HEK293 (cell line): ENCODE data around the gene ULBP3.

Experiments used
- CTCF ChIA-PET: fragments of 350-600 bp; formaldehyde crosslinking; extraction: SDS; loops from one replicate; lab custom pipeline; 2021; ENCODE audit warnings: antibody characterized with exemption; lab: Yijun Ruan, JAX
- POLR2A ChIA-PET: fragments of 300-600 bp; formaldehyde crosslinking; extraction: SDS; loops from one replicate; lab custom pipeline; 2020; ENCODE audit warnings: antibody characterized with exemption, inconsistent platforms; lab: Yijun Ruan, JAX
- H3K27ac ChIP-seq: fragments of 200-500 bp; sonication (Bioruptor generic); 2 replicates; pipeline ENCODE4 v1.5.1; 2014; ENCODE audit warnings: low read depth, low read length, control low read depth, inconsistent platforms; ENCODE audit errors: extremely low read depth
- H3K36me3 ChIP-seq, 2 experiments: fragments of 200-500 bp in 1 of 2; sonication (Bioruptor generic) in 1 of 2; 1 replicate in 1 of 2; 2 replicates in 1 of 2; pipeline ENCODE4 v1.5.1; 2014 to 2017; ENCODE audit warnings: inconsistent platforms in 2 of 2, low read length in 2 of 2; ENCODE audit not compliant: control insufficient read depth in 2 of 2, insufficient read depth in 1 of 2
- H3K4me1 ChIP-seq: fragments of 200-500 bp; sonication (Bioruptor generic); 2 replicates; pipeline ENCODE4 v1.5.1; 2014; ENCODE audit warnings: mild to moderate bottlenecking, low read length, inconsistent platforms; ENCODE audit not compliant: control insufficient read depth, insufficient read depth
- H3K4me3 ChIP-seq: 2 replicates; pipeline ENCODE4 v1.5.1; 2011; ENCODE audit warnings: low read depth, mild to moderate bottlenecking, control low read depth, low read length, moderate library complexity
- H3K9me3 ChIP-seq: fragments of 200-500 bp; sonication (Bioruptor generic); 2 replicates; pipeline ENCODE4 v1.5.1; 2014; ENCODE audit warnings: low read depth, low read length, inconsistent platforms; ENCODE audit not compliant: control insufficient read depth, insufficient read depth
- HOXA7 ChIP-seq: sonication (generic); formaldehyde crosslinking; IDR thresholded peaks from 2 replicates; pipeline ENCODE4 v1.8.1; 2022; ENCODE audit warnings: missing genetic modification reagents, borderline replicate concordance
- HOXD13 ChIP-seq: sonication (generic); formaldehyde crosslinking; IDR thresholded peaks from 2 replicates; pipeline ENCODE4 v1.8.0; 2022; ENCODE audit warnings: missing genetic modification reagents, borderline replicate concordance
- ZBTB20 ChIP-seq: fragments of 450-650 bp; formaldehyde crosslinking; IDR thresholded peaks from 2 replicates; pipeline ENCODE4 v1.5.1; 2016; ENCODE audit warnings: missing biosample characterization, missing genetic modification characterization
- ZFP3 ChIP-seq: fragments of 450-650 bp; formaldehyde crosslinking; IDR thresholded peaks from 2 replicates; pipeline ENCODE4 v1.5.1; 2016; ENCODE audit warnings: low read depth, missing biosample characterization, missing genetic modification characterization
- ZNF175 ChIP-seq: fragments of 450-650 bp; formaldehyde crosslinking; IDR thresholded peaks from 2 replicates; pipeline ENCODE4 v1.5.1; 2016; ENCODE audit warnings: missing biosample characterization, missing genetic modification characterization
- ZNF292 ChIP-seq: fragments of 450-650 bp; formaldehyde crosslinking; IDR thresholded peaks from 2 replicates; pipeline ENCODE4 v1.5.1; 2016; ENCODE audit warnings: low read depth, missing biosample characterization, missing genetic modification characterization, borderline replicate concordance
- ZNF354C ChIP-seq: fragments of 450-650 bp; formaldehyde crosslinking; IDR thresholded peaks from 2 replicates; pipeline ENCODE4 v1.5.1; 2016; ENCODE audit warnings: missing biosample characterization, missing genetic modification characterization, low read depth, borderline replicate concordance
- ZNF473 ChIP-seq: fragments of 450-650 bp; formaldehyde crosslinking; IDR thresholded peaks from 2 replicates; pipeline ENCODE4 v1.5.1; 2017; ENCODE audit warnings: missing biosample characterization, missing genetic modification characterization
- ZNF530 ChIP-seq: fragments of 450-650 bp; formaldehyde crosslinking; IDR thresholded peaks from 2 replicates; pipeline ENCODE4 v1.5.1; 2016; ENCODE audit warnings: low read depth, missing biosample characterization, missing genetic modification characterization
- ZNF664 ChIP-seq: fragments of 450-650 bp; formaldehyde crosslinking; IDR thresholded peaks from 2 replicates; pipeline ENCODE4 v1.5.1; 2016; ENCODE audit warnings: missing biosample characterization, missing genetic modification characterization
- ZNF785 ChIP-seq: fragments of 450-650 bp; formaldehyde crosslinking; IDR thresholded peaks from 2 replicates; pipeline ENCODE4 v1.5.1; 2016; ENCODE audit warnings: missing biosample characterization, missing genetic modification characterization
- ZSCAN16 ChIP-seq: fragments of 450-650 bp; formaldehyde crosslinking; IDR thresholded peaks from 2 replicates; pipeline ENCODE4 v1.5.1; 2016; ENCODE audit warnings: missing biosample characterization, missing genetic modification characterization
- ZSCAN23 ChIP-seq: fragments of 450-650 bp; formaldehyde crosslinking; IDR thresholded peaks from 2 replicates; pipeline ENCODE4 v1.5.1; 2016; ENCODE audit warnings: missing biosample characterization, missing genetic modification characterization
- ZXDB ChIP-seq: fragments of 450-650 bp; formaldehyde crosslinking; IDR thresholded peaks from 2 replicates; pipeline ENCODE4 v1.5.1; 2016; ENCODE audit warnings: missing biosample characterization, missing genetic modification characterization
- TF ChIP-seq, protein P1 (sequence below): fragments of 450-650 bp; IDR thresholded peaks from 2 replicates; pipeline ENCODE4 v1.5.1; 2018; ENCODE audit warnings: missing biosample characterization, mild to moderate bottlenecking, missing genetic modification characterization
- TF ChIP-seq, protein P2 (sequence below): fragments of 450-650 bp; formaldehyde crosslinking; IDR thresholded peaks from 2 replicates; pipeline ENCODE4 v1.5.1; 2016; ENCODE audit warnings: missing biosample characterization, missing genetic modification characterization, borderline replicate concordance
- TF ChIP-seq, protein P3 (sequence below): fragments of 450-650 bp; formaldehyde crosslinking; conservative IDR thresholded peaks from 2 replicates; pipeline ENCODE4 v1.5.1; 2016; ENCODE audit warnings: low read depth, missing biosample characterization, missing genetic modification characterization
- TF ChIP-seq, protein P4 (sequence below): fragments of 450-650 bp; formaldehyde crosslinking; IDR thresholded peaks from 2 replicates; pipeline ENCODE4 v1.5.1; 2016; ENCODE audit warnings: missing biosample characterization, missing genetic modification characterization

Gene ULBP3

DNA sequence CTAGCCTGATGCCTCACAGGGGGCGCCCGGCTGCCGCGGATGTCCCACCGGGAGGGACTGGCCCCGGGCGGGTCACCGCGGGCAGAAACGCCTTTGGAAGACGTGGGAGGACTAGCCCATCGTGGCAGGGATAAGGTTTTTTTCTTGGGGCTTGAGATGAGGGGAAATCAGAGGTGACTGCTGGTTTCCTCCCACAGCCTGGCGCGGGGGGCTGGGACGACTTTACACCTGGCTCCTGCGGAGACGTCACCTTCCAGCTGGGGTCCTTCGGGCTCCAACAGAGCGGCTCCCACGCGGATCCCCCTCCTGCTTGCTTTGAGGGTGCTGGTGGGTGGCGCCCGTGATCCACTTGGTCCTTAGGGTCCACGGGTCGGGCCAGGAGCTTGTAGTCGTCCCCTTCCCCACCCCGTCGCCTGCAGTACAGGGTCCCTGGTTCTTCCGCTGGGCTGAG, 11.4 kb downstream of the ULBP3 start (continued):
- TF ChIP-seq ZNF292 (no peak), ZNF530 (no peak), ZNF354C (tag by site-specific recombination) (no peak)

DNA sequence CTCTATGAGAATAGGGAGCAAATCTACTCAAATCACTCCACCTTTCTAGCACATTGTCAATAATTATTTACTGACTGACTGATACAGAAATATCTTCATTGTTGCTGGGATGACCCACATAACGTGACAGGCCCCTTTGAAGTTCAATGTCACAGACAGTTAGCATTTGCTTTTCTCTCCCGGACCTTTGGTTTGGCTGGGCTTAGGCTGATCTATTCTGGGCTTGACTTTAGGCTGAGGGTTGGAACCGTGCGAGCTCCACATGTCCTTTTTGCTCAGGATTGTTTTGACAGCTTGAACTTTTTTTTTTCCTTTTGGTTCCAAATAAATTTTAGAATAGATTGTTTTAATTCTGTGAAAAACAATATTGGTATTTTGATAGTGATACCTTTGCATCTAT, 12.0 kb downstream of the ULBP3 start:
- no peak overlapping the region for H3K27ac ChIP-seq
- H3K4me3 ChIP-seq = no peak overlapping the region
- peaks cover 0 to 21% of the 10 kb centered on the region in 2 experiments; a peak in 1 of 3 replicates for H3K36me3 ChIP-seq
- ChIA-PET POLR2A (no interaction called here), CTCF (interaction anchor here (0.8 kb wide), 1 partner anchor 757 kb away, joined by 3 read pairs; no protein-coding TSS in a partner anchor)
- H3K4me1 ChIP-seq = no peaks in the 10 kb centered on the region
- TF ChIP-seq, protein P1, sequence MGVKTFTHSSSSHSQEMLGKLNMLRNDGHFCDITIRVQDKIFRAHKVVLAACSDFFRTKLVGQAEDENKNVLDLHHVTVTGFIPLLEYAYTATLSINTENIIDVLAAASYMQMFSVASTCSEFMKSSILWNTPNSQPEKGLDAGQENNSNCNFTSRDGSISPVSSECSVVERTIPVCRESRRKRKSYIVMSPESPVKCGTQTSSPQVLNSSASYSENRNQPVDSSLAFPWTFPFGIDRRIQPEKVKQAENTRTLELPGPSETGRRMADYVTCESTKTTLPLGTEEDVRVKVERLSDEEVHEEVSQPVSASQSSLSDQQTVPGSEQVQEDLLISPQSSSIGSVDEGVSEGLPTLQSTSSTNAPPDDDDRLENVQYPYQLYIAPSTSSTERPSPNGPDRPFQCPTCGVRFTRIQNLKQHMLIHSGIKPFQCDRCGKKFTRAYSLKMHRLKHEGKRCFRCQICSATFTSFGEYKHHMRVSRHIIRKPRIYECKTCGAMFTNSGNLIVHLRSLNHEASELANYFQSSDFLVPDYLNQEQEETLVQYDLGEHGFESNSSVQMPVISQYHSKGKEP (tag by site-specific recombination) = no peak
- TF ChIP-seq ZSCAN16 (tag by site-specific recombination) = no peak
- TF ChIP-seq, protein P2, sequence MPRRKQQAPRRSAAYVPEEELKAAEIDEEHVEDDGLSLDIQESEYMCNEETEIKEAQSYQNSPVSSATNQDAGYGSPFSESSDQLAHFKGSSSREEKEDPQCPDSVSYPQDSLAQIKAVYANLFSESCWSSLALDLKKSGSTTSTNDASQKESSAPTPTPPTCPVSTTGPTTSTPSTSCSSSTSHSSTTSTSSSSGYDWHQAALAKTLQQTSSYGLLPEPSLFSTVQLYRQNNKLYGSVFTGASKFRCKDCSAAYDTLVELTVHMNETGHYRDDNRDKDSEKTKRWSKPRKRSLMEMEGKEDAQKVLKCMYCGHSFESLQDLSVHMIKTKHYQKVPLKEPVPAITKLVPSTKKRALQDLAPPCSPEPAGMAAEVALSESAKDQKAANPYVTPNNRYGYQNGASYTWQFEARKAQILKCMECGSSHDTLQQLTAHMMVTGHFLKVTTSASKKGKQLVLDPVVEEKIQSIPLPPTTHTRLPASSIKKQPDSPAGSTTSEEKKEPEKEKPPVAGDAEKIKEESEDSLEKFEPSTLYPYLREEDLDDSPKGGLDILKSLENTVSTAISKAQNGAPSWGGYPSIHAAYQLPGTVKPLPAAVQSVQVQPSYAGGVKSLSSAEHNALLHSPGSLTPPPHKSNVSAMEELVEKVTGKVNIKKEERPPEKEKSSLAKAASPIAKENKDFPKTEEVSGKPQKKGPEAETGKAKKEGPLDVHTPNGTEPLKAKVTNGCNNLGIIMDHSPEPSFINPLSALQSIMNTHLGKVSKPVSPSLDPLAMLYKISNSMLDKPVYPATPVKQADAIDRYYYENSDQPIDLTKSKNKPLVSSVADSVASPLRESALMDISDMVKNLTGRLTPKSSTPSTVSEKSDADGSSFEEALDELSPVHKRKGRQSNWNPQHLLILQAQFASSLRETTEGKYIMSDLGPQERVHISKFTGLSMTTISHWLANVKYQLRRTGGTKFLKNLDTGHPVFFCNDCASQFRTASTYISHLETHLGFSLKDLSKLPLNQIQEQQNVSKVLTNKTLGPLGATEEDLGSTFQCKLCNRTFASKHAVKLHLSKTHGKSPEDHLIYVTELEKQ (tag by site-specific recombination) = no peak
- TF ChIP-seq, protein P3, sequence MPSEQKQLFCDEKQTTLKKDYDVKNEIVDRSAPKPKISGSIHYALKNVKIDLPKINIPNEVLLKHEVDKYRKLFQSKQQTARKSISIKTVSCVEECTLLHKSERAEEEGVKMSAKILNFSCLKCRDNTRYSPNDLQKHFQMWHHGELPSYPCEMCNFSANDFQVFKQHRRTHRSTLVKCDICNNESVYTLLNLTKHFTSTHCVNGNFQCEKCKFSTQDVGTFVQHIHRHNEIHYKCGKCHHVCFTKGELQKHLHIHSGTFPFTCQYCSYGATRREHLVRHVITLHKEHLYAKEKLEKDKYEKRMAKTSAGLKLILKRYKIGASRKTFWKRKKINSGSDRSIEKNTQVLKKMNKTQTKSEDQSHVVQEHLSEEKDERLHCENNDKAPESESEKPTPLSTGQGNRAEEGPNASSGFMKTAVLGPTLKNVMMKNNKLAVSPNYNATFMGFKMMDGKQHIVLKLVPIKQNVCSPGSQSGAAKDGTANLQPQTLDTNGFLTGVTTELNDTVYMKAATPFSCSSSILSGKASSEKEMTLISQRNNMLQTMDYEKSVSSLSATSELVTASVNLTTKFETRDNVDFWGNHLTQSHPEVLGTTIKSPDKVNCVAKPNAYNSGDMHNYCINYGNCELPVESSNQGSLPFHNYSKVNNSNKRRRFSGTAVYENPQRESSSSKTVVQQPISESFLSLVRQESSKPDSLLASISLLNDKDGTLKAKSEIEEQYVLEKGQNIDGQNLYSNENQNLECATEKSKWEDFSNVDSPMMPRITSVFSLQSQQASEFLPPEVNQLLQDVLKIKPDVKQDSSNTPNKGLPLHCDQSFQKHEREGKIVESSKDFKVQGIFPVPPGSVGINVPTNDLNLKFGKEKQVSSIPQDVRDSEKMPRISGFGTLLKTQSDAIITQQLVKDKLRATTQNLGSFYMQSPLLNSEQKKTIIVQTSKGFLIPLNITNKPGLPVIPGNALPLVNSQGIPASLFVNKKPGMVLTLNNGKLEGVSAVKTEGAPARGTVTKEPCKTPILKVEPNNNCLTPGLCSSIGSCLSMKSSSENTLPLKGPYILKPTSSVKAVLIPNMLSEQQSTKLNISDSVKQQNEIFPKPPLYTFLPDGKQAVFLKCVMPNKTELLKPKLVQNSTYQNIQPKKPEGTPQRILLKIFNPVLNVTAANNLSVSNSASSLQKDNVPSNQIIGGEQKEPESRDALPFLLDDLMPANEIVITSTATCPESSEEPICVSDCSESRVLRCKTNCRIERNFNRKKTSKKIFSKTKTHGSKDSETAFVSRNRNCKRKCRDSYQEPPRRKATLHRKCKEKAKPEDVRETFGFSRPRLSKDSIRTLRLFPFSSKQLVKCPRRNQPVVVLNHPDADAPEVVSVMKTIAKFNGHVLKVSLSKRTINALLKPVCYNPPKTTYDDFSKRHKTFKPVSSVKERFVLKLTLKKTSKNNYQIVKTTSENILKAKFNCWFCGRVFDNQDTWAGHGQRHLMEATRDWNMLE (tag by site-specific recombination) = no peak
- H3K9me3 ChIP-seq = no peaks in the 10 kb centered on the region

DNA sequence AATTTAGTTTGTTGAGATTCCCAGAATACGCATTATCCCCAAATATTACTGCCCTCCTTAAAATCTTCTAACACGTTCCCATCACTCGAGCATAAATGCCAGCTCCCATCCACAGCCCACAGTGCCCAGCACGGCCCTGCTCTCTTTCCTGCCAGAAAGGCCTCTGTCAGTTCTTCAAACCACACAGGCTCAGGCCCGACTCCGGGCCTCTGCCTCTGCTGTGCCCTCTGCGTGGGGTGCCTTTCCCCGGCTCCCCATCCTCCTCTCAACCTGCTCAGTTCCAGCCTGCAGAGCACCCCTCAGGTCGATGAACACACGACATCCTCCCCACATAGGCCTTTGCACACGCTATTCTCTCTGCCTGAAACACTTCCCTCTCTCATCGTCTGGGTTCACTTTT, 12.8 kb downstream of the ULBP3 start:
- H3K36me3 ChIP-seq = peaks cover 0 to 13% of the 10 kb centered on the region in 2 experiments; a peak in 1 of 3 replicates
- H3K4me1 ChIP-seq = no peaks in the 10 kb centered on the region
- no peaks in the 10 kb centered on the region for H3K9me3 ChIP-seq
- no peak overlapping the region for H3K27ac ChIP-seq
- POLR2A ChIA-PET = no interaction called here
- CTCF ChIA-PET = interaction anchor here (2.7 kb wide), 1 partner anchor 15 kb away, joined by 13 read pairs; no protein-coding TSS in a partner anchor
- no peak overlapping the region for H3K4me3 ChIP-seq
- TF ChIP-seq ZBTB20 (tag by site-specific recombination) (no peak), ZNF473 (tag by site-specific recombination) (no peak), ZSCAN23 (tag by site-specific recombination) (no peak), ZFP3 (tag by site-specific recombination) (no peak), ZXDB (no peak), ZNF664 (tag by site-specific recombination) (no peak), ZNF785 (tag by site-specific recombination) (no peak), HOXA7 (no peak), ZNF175 (tag by site-specific recombination) (no peak), HOXD13 (CRISPR knock-in tag) (no peak)
- TF ChIP-seq, protein P4, sequence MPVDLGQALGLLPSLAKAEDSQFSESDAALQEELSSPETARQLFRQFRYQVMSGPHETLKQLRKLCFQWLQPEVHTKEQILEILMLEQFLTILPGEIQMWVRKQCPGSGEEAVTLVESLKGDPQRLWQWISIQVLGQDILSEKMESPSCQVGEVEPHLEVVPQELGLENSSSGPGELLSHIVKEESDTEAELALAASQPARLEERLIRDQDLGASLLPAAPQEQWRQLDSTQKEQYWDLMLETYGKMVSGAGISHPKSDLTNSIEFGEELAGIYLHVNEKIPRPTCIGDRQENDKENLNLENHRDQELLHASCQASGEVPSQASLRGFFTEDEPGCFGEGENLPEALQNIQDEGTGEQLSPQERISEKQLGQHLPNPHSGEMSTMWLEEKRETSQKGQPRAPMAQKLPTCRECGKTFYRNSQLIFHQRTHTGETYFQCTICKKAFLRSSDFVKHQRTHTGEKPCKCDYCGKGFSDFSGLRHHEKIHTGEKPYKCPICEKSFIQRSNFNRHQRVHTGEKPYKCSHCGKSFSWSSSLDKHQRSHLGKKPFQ (tag by site-specific recombination) = no peak
